ENCODE results near the gene FNBP1.

FNBP1 gene

DNA sequence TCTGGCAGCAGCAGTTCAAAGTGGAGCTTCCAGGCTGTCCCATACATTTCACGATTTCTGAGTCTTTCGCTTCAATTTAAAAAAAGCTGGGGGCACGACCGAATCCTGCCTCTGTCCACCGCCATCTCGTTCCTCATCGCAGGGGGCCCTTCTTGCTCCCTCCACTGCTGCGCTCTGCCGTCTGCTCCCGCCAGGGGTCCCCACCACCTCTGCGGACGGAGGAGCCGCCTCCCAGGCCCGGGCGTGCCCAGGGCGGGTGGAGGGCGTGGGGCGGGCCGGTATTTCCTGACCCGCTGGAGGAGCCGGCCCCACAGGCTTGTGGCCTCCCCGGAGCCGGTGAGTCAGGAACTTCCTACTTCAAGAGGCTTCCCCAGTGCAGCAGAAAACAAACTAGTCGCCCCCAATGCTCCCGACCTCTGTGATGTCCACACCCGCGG is 157.3 kb downstream of the FNBP1 start:
- CTCF ChIA-PET: interaction anchor here (0.5 to 1.7 kb wide), 29 partner anchors 10 to 214 kb away, joined by 3 to 11 read pairs (median 4); partner anchors contain the start of gene FNBP1
- peak overlapping the region; percentile 79 for H3K27ac ChIP-seq
- DNase-seq (ENCODE audit: low spot score): peak; percentile 98
- POLR2A ChIA-PET (ENCODE audit: low non-redundant PET): interaction anchor here (0.6 kb wide), 1 partner anchor 51 kb away, joined by 6 read pairs; no protein-coding TSS in a partner anchor
- TF ChIP-seq, protein P1, sequence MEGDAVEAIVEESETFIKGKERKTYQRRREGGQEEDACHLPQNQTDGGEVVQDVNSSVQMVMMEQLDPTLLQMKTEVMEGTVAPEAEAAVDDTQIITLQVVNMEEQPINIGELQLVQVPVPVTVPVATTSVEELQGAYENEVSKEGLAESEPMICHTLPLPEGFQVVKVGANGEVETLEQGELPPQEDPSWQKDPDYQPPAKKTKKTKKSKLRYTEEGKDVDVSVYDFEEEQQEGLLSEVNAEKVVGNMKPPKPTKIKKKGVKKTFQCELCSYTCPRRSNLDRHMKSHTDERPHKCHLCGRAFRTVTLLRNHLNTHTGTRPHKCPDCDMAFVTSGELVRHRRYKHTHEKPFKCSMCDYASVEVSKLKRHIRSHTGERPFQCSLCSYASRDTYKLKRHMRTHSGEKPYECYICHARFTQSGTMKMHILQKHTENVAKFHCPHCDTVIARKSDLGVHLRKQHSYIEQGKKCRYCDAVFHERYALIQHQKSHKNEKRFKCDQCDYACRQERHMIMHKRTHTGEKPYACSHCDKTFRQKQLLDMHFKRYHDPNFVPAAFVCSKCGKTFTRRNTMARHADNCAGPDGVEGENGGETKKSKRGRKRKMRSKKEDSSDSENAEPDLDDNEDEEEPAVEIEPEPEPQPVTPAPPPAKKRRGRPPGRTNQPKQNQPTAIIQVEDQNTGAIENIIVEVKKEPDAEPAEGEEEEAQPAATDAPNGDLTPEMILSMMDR (conservative IDR thresholded peaks at IDR 0.05; ENCODE audit: low read depth): peak; percentile 100

DNA sequence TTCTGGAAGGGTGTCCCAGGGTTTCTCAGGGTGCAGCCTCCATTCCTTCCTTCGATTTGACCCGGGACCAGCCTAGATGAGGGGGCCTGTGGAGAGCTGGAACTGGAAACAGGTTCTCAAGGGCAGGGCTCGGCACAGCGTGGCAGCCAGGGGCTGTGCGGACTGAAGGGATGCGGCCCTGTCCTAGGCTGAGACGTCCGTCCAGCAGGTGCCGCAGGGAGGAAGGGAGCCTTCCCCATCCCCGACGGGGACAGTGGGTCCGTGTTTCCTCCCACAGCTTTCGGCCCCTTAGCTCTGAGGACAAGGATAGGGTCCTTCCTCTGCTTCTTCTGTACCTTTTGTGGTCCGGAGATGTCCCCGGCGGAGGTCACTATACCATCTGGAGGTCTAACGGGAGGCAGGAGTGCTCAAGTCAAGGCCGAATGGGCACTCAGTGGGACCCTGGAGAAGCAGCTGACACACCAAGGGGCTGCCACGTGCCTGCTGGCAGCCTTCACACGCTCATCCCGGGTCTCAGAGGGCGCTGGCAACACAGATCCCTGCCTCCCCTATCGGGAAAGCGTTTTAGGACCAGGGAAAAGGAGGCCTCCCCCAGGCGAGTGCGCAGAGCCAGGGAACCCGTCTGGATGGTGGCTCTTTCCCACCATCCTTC is 157.8 kb downstream of the FNBP1 start:
- DNase-seq (ENCODE audit: low spot score): no peak
- ChIA-PET CTCF (interaction anchor here (0.5 to 1.7 kb wide), 31 partner anchors 10 to 314 kb away, joined by 3 to 11 read pairs (median 4); partner anchors contain the start of gene FNBP1), POLR2A (ENCODE audit: low non-redundant PET) (no interaction called here)
- H3K27ac ChIP-seq: peak overlapping the region; percentile 79
- TF ChIP-seq, protein P1 (conservative IDR thresholded peaks at IDR 0.05; ENCODE audit: low read depth): no peak

DNA sequence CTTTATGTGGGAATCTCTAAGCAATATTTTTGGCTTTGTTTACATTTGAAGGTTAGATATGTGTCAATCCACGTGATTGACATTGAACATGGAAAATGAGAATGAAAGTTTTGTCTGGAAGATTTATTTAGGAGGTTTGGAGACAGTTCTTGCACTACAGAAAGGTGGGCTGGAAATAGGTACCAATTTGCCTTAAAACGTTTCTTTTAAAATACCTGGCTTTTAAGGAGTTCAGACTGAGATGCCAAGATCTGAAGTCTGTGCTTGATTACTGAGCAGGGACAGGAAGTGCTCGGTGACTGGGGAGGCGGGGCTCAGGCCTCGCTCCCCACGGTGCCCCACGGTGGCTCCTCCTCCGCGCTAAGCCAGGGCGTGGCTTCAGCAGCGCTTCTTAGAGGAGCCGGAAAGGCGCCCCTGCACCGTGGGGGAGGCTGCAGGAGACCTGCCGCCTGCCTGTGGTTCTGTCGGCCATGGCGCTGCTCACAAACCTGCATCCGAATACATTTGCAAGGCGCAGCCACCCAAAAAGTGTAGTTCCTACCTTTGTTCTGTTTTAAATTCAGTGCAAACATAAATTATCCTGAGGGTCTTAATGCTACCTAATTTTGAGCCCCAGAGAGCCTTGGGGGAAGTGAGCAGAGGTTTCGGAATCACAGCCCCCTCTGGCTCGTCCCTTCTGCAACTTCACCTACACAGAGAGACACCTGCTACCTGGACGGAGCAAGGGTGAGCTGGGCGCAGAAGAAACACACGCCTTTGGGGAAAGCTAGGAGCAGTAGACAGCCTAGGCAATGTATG is 158.6 kb downstream of the FNBP1 start:
- DNase-seq (ENCODE audit: low spot score): peak; percentile 89
- POLR2A ChIA-PET (ENCODE audit: low non-redundant PET): no interaction called here
- peak overlapping the region; percentile 79 for H3K27ac ChIP-seq
- CTCF ChIA-PET: interaction anchor here (0.7 to 1.7 kb wide), 17 partner anchors 14 to 315 kb away, joined by 3 to 11 read pairs (median 4); partner anchors contain the start of gene FNBP1
- TF ChIP-seq, protein P1 (conservative IDR thresholded peaks at IDR 0.05; ENCODE audit: low read depth): no peak

DNA sequence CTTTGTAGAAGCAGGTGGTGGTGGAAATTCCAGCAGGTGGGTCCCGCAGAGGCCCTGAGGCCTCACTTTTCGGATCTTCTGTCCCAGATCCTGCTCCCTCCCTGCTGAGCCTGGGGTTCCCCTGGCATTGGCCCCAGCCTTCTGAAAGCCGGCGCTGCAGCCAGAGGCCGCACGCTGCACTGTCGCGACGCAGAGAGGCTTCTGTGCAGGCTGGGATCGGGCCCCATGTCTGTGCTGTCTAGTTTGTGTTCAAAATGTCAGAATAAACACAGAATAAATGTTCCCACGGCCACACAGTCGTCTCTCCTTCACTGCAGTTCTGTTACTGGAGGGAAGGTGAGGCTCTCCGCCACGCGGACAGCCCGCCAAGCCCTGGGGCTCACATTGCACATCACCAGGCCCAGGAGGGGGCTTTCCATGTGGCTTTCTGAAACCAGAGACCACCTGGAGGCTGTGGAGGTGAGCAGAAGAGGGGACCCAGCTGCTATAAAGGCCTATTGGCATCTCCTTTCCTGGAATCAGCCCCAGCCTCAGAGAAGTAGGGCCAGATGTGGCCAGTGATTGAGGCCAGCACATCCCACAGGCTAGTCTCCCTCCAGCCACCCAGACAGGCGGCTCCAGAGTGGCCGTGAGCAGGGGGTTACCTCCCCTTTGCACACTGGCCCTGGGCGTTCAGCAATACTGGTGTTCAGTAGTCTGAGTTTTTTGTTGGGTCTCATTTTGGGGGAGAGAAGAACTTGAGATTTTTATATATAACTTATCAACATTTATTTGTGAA is 161.3 kb downstream of the FNBP1 start:
- peak overlapping the region; percentile 16 for H3K27ac ChIP-seq
- TF ChIP-seq, protein P1 (conservative IDR thresholded peaks at IDR 0.05; ENCODE audit: low read depth): no peak
- ChIA-PET POLR2A (ENCODE audit: low non-redundant PET) (no interaction called here), CTCF (no interaction called here)
- no peak for DNase-seq (ENCODE audit: low spot score)

DNA sequence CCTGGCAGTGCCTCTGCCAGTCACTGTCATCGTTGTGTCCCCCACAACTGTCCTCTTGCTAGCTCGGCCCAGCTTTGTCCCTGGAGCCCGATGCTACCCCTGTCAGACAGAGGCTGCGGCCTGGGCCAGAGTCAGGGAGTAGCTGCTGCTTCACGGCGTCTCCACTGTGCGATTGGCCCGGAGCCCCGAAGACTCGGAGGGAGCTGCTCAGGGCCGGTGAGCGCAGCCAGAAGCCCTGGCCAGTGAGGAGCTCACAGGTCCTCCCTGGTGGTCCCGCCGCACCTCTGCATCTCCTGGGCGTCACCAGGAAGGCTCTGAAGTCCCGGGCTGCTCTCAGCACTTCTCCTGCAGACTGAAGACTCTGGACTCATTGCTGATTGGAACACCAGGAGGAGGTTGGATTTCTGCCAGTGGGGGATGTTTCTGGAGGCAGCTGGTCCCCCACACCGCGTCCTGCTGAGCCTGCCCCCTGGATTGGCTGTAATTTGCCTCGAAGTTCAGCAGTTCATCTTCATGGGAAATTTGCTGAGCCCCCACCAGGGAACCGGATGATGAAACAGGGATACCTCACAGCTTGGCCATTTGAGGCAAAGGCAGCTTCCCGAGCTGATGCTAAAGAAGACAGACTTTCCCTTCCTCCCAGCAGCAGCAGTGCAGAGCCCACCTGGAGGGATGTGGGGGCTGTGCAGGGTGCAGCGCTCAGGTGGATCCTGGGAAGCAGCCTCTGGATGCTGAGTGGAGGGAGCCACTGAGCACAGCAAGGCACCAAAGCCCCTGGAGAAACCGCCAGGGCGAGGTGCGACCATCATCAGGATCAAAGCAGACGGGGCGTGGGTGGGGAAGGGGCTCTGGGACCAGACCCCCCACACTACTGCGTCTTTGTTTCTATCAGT is 162.1 kb downstream of the FNBP1 start:
- no peak for DNase-seq (ENCODE audit: low spot score)
- H3K27ac ChIP-seq: peak overlapping the region; percentile 16
- ChIA-PET POLR2A (ENCODE audit: low non-redundant PET) (interaction anchor here (0.6 kb wide), 1 partner anchor 189 kb away, joined by 4 read pairs; no protein-coding TSS in a partner anchor), CTCF (no interaction called here)
- TF ChIP-seq, protein P1 (conservative IDR thresholded peaks at IDR 0.05; ENCODE audit: low read depth): no peak

Measured in RWPE1 (cell line).